CD4-positive, alpha-beta T cell treated with Interleukin-15 for 1 hour (primary cell): ENCODE results near the gene DISC1.

Experiments
- DNase-seq: peaks from one replicate; pipeline ENCODE4 v3.0.0-alpha.2; 2020

Gene DISC1

GRCh38 chr1:231972111-231972445 lies 345.5 kb downstream of the DISC1 start:
- DNase-seq, result no peak

GRCh38 chr1:231973830-231974229 lies 347.2 kb downstream of the DISC1 start:
- no peak for DNase-seq

GRCh38 chr1:231976231-231976630 lies 349.6 kb downstream of the DISC1 start:
- DNase-seq, result no peak

GRCh38 chr1:231981675-231982074 lies 355.1 kb downstream of the DISC1 start:
- DNase-seq, result no peak

GRCh38 chr1:231982871-231983587 lies 356.4 kb downstream of the DISC1 start:
- no peak for DNase-seq

GRCh38 chr1:231983588-231984193 lies 357.1 kb downstream of the DISC1 start:
- DNase-seq, result no peak

- DNase-seq, result no peak
These were observed 358.9 kb downstream of the DISC1 start for GRCh38 chr1:231985296-231986023.

GRCh38 chr1:231986631-231987336 lies 360.2 kb downstream of the DISC1 start:
- DNase-seq, result no peak

- DNase-seq, result no peak
These were observed 363.8 kb downstream of the DISC1 start for GRCh38 chr1:231990388-231990787.

GRCh38 chr1:231991231-231991630 lies 364.6 kb downstream of the DISC1 start:
- no peak for DNase-seq

GRCh38 chr1:231993968-231994455 lies 367.4 kb downstream of the DISC1 start:
- DNase-seq, result no peak

GRCh38 chr1:231998791-231999190 lies 372.2 kb downstream of the DISC1 start:
- no peak for DNase-seq

- DNase-seq, result no peak
These were observed 378.7 kb downstream of the DISC1 start for GRCh38 chr1:232005300-232005699.

- no peak for DNase-seq
These were observed 383.2 kb downstream of the DISC1 start for GRCh38 chr1:232009741-232010140.

GRCh38 chr1:232011961-232012360 lies 385.4 kb downstream of the DISC1 start:
- no peak for DNase-seq

- no peak for DNase-seq
These were observed 386.3 kb downstream of the DISC1 start for GRCh38 chr1:232012773-232013386.

- no peak for DNase-seq
These were observed 388.4 kb downstream of the DISC1 start for GRCh38 chr1:232014941-232015340.

- DNase-seq, result no peak
These were observed 390.0 kb downstream of the DISC1 start for GRCh38 chr1:232016616-232017015.

GRCh38 chr1:232017057-232017456 lies 390.5 kb downstream of the DISC1 start:
- DNase-seq, result no peak

- no peak for DNase-seq
These were observed 391.2 kb downstream of the DISC1 start for GRCh38 chr1:232017759-232018158.

GRCh38 chr1:232018231-232019025 lies 391.8 kb downstream of the DISC1 start:
- DNase-seq, result no peak

GRCh38 chr1:232019026-232019340 lies 392.4 kb downstream of the DISC1 start:
- DNase-seq, result no peak
